Gastroesophageal sphincter (tissue), 3 donors: ENCODE data around the gene SOCS3.

Experiments used
- CTCF ChIP-seq, 4 experiments: fragments of 200-600 bp in 2 of 4; fragments of 450-650 bp in 2 of 4; sonication (generic) in 1 of 4; IDR thresholded peaks; one replicate each; pipeline ENCODE4 v1.5.1; 2017 to 2019; ENCODE audit warnings: antibody characterized with exemption in 4 of 4, mild to moderate bottlenecking in 2 of 4, moderate library complexity in 2 of 4
- POLR2A ChIP-seq, 2 donors: fragments of 450-650 bp; IDR thresholded peaks; one replicate each; pipeline ENCODE4 v1.6.1; 2017; ENCODE audit warnings: antibody characterized with exemption in 2 of 2, mild to moderate bottlenecking in 2 of 2, moderate library complexity in 1 of 2
- POLR2AphosphoS5 ChIP-seq: sonication (generic); formaldehyde crosslinking; IDR thresholded peaks from one replicate; pipeline ENCODE4 v1.6.1; 2017; ENCODE audit warnings: antibody characterized with exemption

GRCh38 chr17:78345172-78345571 lies 14.7 kb downstream of the SOCS3 start:
- peak in 2 of 4 experiments; percentile 13 to 39 for TF ChIP-seq CTCF (IDR thresholded peaks at IDR 0.05)
- TF ChIP-seq POLR2AphosphoS5, result no peak
- TF ChIP-seq POLR2A (IDR thresholded peaks at IDR 0.05), result no peak
